ENCODE results near the gene MFRP.

MFRP gene

DNA sequence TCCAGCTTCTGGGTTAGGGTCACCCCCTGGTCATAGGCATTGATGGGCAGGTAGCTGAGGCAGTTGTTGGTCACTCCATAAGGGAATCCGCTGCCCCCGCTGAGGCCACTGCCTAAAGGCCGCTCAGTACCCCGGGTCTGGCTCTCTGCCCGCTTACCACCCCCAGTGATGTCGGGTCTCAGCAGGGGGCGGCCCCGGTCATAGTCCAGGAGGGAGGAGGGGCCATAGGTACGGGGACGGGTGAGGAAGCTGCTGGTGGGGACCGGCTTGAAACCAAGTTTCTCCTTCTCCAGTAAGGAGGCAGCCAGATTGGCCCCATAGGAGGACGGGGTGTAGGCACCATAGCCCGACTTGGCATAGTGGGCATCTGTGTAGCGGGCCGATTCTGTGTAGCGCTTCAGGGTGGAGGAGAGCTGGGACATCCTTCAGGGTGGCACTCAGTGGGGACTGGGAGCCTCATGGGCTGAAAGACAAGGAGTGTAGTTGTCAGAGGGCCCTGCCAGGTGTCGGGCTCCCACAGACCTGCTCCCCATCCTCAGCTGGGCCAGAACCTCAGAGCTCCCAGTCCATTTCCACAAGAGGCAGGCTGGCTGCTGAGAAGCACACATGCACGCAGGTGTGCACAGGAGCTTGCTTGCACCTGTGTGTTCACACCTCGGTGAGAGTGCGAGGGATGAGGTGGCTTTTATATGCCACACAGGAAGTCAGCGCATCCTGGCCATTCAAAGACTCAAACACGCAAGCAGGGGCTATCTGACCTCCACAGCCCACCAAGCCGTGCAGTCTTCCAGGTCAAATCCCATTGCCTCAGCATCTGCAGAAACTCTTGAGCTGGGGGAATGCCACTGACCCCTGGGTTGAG, 26.8 kb upstream of the MFRP start:
- no peak for DNase-seq (ENCODE audit: low read depth)

- no peak for DNase-seq (ENCODE audit: low read depth)
These were observed 26.0 kb upstream of the MFRP start for GRCh38 chr11:119372260-119373058.

DNA sequence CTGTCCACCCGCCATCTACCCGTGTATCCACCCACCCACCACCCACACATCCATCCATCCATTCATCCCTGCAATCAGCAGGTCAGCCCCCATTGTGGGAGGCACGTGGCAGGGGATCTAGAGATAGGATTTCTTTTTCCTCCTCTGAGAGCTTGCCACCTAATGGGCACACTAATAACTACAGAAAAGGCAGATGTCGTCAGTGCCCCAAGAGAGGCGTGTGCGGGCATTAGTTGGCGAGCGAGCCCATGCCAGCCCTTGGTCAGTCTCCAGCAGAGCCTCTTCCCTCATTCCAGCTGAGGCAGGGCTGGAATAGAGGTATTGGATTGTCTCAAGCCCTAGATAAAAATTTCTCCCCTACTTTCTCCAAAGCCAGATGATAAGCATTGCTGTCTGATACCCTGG, 25.3 kb upstream of the MFRP start:
- no peak for DNase-seq (ENCODE audit: low read depth)

- DNase-seq (ENCODE audit: low read depth), result no peak
These were observed 24.6 kb upstream of the MFRP start for GRCh38 chr11:119371067-119371601.

GRCh38 chr11:119370486-119371046, 24.1 kb upstream of the MFRP start:
- no peak for DNase-seq (ENCODE audit: low read depth)

DNA sequence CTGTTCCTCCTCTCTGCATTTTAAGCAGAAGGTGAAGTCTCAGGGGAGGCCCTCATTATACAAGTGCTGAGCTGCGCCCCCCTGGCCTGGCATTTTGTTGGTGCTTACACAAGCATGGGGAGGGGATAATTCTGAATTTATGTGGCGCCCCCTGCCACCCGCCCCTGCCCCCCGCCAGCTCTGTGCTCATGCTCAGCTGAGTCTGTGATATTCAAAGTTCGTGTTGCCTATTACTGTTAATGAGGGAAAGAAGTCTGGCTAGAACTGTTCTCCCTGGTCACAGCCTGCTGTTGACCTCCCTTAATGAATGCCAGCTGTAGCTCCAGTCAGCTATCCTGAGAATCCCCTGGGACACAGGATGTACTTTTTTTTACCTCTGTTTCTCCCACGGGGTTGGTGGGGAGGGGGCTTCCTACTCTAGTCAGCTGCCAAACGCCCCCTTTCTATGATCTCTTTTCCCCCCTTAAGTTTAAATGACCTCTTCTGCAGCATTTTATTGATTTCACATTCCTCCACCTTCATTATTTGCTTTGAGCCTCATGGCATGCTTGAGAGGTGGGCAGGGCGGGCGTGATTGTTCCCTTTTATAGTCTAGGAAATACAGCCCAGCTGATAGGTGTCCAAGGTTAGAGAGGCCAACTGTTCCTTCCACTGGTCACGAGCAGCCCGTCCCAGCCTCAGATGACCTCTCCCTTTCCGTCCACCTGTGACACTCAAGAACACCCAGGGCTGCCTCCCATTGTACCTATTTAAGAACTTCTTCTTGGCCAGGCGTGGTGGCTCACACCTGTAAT, 22.8 kb upstream of the MFRP start:
- DNase-seq (ENCODE audit: low read depth), result no peak

GRCh38 chr11:119368121-119369034, 21.9 kb upstream of the MFRP start:
- DNase-seq (ENCODE audit: low read depth), result no peak

GRCh38 chr11:119367661-119368120, 21.2 kb upstream of the MFRP start:
- no peak for DNase-seq (ENCODE audit: low read depth)

- DNase-seq (ENCODE audit: low read depth), result no peak
These were observed 20.4 kb upstream of the MFRP start for GRCh38 chr11:119366690-119367620.

GRCh38 chr11:119365071-119365591, 18.6 kb upstream of the MFRP start:
- DNase-seq (ENCODE audit: low read depth), result no peak

DNA sequence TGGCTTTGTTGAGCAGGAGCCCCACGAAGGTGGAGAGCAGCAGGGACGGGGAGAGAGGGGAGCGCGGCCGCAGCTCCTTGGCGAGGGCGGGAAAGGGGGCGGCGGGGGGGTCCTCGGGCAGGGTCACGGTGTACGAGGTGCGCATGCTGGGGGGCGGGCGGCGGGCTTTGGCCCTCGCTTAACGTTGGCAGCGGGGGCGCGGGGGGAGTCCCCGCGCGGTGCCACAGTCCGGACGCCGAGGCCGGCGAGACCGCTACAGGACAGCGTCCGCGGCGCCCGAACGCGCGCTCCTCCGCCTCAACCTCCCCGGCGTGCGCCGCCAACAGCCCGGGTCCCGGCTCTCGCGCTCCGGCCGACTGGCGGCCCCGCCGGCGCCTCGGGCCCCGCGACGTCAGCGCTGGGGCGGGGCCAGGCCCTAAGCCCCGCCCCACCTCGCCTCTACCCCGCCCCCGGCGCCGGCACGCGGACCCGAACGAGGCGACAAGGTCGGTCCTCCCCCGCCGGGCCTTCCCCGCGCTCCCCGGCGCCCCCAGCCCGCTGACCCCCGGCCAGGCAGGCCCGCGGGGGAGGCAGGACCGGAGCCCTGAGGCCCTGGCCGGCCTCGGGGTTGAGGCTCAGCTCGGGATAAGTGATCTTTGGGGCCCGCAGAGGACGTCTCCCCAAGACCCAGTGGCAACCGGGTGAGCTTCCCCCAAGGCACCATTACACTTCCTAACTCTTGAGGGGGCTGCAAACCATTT, 17.5 kb upstream of the MFRP start:
- DNase-seq (ENCODE audit: low read depth), result peak; percentile 20

DNA sequence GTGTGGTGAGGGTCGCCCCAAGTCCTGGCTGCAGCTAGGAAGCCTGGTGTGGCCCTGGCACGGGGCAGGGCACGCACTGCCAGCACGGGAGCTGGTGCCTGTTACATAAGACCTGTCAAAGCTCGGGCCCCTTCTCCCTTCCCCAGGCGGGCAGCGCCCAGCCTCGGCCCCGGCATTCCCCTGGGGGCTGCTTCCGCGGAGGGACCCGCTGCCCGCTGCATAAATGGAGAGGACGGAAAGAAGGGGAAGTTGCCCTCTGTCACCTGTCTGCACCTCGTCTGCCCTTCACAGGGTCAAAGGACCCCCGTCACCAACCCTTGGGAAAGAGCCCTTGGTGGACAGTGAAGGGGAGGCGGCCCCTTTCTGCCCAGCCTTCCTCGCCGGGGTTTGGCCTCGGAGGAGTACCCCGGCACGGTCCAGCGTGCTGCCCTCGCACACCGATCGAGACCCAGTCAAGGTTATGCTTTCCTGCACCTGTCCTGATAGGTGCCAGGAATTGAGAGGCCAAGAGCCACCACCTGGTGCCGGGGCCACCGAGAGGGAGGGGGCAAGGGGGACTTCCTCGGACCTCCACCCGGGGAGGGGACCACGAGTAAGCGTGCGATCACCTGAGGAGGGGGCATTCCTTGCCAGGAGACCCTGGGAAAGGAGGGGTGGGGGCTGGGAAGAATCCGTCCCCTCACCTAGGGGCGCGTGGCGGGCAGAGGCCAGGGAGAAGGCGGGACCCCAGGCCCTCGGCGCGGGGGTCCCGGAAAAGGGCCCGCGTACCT, 16.8 kb upstream of the MFRP start:
- DNase-seq (ENCODE audit: low read depth), result no peak

DNA sequence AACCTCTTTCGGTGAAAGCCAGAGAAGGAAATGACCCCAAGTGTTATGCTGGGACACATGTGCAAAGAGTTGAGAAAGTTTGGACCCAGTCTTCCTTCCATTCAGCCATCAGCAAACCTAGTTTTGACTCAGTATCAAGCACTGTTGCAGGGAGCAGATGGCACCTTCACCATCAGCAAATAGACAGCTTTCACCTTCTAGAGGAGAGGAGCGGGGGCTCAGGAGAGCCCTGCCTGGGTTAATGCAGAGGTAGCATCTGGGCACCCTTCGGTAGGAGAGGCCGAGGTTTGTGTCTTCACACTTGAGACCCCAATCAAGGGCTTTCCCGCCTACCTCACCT, 16.2 kb upstream of the MFRP start:
- DNase-seq (ENCODE audit: low read depth), result no peak

DNA sequence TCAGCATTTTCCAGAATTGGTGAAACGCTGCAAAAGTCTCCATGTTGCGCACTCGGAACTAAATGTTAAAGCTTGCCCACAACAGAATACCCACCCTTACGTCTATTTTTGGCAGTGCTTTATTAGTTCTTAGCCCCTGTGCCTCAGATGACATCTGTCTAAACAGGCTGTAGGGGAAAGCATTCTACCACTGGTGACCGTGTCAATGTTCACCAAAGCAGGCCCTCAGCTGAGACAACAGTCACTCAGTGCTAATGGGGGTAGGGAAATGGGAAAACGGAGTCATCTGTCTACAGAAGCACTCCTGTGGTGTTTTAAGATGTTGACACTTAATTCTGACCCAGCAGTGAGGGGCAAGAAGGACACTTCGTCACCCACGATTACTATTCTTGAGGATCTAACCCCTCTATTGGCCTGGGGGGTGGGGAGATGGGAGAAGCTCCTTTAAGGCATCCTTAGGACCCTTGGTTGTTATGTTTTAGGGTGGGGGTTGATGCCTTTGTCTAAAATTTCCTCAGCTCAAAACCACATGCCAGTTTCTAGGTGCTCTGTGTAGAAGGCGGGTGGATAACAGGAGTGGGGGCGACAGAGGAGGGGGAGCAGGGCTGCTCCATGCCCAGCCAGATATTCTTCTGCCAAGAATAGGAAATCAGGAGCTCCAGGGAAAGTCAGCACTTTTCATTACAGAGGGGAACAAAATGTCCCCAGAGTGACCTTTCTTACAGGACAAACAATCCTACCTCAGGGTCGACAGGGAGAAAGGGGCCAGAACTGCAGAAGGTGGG, 15.6 kb upstream of the MFRP start:
- DNase-seq (ENCODE audit: low read depth), result no peak

- DNase-seq (ENCODE audit: low read depth), result no peak
These were observed 14.7 kb upstream of the MFRP start for GRCh38 chr11:119361056-119361787.
